ENCODE results near the gene PHYHIPL.

DNA sequence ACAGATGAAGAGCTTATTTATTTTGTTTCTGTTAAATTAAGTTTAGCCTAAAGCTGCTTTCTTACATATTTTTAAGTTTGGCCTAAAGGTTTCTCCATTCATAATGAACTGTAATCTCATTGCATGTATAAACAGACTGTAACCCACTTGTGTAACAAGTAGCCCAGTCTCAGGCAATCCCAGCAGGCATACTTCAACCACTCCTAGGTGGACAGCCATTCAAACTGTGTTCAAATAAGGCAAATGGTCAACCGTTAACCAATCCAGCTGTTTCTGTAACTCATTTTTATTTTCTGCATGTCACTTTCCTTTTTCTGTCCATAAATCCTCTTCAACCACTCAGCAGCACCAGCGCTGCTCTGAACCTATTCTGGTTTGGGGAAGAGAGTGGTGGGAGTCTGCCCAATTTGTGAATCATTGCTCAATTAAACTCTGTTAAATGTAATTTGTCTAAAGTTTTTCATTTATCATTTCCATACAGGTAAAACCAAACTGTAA is 35.9 kb downstream of the PHYHIPL start:
- no peak for TF ChIP-seq CTCF (conservative IDR thresholded peaks at IDR 0.05; ENCODE audit: low read length)
- TF ChIP-seq EZH2phosphoT487 (IDR thresholded peaks at IDR 0.05; ENCODE audit: borderline replicate concordance, low read depth, low read length) = no peak

Measured in OCI-LY7 (cell line).